ENCODE measurements around the gene SLC7A9.
"Not testable (repeated sequence)": the region's sequence is repeated elsewhere in the genome, so short reads cannot be mapped to it uniquely, and the experiment has no call there.

The SLC7A9 gene

DNA sequence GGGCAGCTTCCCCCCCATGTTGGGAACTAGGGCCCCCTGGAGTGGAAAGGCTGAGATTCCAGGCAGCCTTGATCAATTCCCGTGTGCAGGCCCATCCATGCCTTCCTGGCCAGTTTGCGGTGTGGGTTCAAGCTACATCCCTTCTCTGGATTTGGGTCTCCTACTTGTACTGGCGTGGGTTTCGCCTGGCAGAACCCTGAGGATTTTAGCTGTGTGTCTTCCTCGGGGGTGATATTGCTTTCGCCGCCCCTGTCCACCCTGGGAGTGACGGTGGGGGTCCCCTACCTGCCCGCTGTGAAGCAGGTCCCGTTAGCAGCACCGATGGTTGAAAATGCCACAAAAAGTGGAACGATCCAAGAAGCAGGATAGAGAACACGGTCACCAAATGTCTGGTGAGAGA lies 11.4 kb downstream of the SLC7A9 start:
- no peak overlapping the region for H3K9ac ChIP-seq (ENCODE audit: low read depth in 1 of 2, low read length in 2 of 2)
- H3K36me3 ChIP-seq (ENCODE audit: control insufficient read depth in 1 of 2, insufficient read depth in 2 of 2, low read length in 2 of 2): peaks cover 3 to 11% of the 10 kb centered on the region in 2 donors
- H3K4me1 ChIP-seq (ENCODE audit: control insufficient read depth in 1 of 2, insufficient read depth in 2 of 2, low read length in 2 of 2): no peaks in the 10 kb centered on the region
- H3K9me3 ChIP-seq (ENCODE audit: control insufficient read depth in 1 of 2, low read length in 2 of 2): no peaks in the 10 kb centered on the region
- no peak overlapping the region for H3K4me3 ChIP-seq (ENCODE audit: low read depth in 1 of 2, low read length in 2 of 2)
- no peaks in the 10 kb centered on the region for H3K27me3 ChIP-seq (ENCODE audit: control insufficient read depth in 1 of 2, insufficient read depth in 2 of 2, low read length in 2 of 2)
- H3K27ac ChIP-seq (ENCODE audit: low read depth, low read length): no peak overlapping the region

DNA sequence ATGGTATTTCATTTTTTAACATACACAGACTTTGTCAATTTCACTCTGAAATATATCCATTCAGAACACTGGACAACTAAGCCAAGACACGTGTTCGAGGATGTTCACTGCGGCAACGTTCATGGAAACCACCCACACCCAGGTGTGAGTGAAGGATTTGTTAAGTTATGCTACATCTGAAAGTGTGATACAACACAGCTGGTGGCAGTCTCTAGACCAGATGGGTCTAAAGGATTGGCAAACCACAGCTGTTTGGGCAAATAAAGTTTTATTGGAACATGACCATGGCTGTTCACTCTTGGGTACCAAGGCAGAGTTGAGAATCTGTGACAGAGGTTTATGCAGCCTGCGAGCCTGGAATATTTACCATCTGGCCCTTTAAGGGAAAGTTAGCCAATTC lies 12.0 kb downstream of the SLC7A9 start:
- Histone ChIP-seq H3K4me1 (ENCODE audit: control insufficient read depth in 1 of 2, insufficient read depth in 2 of 2, low read length in 2 of 2) (no peaks in the 10 kb centered on the region), H3K27me3 (ENCODE audit: control insufficient read depth in 1 of 2, insufficient read depth in 2 of 2, low read length in 2 of 2) (no peaks in the 10 kb centered on the region), H3K36me3 (ENCODE audit: control insufficient read depth in 1 of 2, insufficient read depth in 2 of 2, low read length in 2 of 2) (peaks cover 3 to 11% of the 10 kb centered on the region in 2 donors), H3K4me3 (ENCODE audit: low read depth in 1 of 2, low read length in 2 of 2) (no peak overlapping the region), H3K27ac (ENCODE audit: low read depth, low read length) (no peak overlapping the region), H3K9ac (ENCODE audit: low read depth in 1 of 2, low read length in 2 of 2) (no peak overlapping the region), H3K9me3 (ENCODE audit: control insufficient read depth in 1 of 2, low read length in 2 of 2) (no peaks in the 10 kb centered on the region)

DNA sequence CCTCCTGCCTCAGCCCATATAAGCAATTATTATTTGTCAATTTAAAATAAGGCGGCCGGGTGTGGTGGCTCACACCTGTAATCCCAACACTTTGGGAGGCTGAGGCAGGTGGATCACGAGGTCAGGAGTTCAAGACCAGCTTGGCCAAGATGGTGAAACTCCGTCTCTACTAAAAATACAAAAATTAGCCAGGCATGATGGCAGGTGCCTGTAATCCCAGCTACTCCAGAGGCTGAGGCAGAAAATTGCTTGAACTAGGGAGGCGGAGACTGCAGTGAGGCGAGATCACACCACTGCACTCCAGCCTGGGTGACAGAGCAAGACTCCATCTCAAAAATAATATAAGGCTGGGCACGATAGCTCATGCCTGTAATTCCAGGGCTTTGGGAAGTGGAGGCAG lies 12.7 kb downstream of the SLC7A9 start:
- H3K27ac ChIP-seq (ENCODE audit: low read depth, low read length); H3K27me3 ChIP-seq (ENCODE audit: control insufficient read depth in 1 of 2, insufficient read depth in 2 of 2, low read length in 2 of 2); H3K9me3 ChIP-seq (ENCODE audit: control insufficient read depth in 1 of 2, low read length in 2 of 2); H3K9ac ChIP-seq (ENCODE audit: low read depth in 1 of 2, low read length in 2 of 2); H3K4me3 ChIP-seq (ENCODE audit: low read depth in 1 of 2, low read length in 2 of 2); H3K36me3 ChIP-seq (ENCODE audit: control insufficient read depth in 1 of 2, insufficient read depth in 2 of 2, low read length in 2 of 2); H3K4me1 ChIP-seq (ENCODE audit: control insufficient read depth in 1 of 2, insufficient read depth in 2 of 2, low read length in 2 of 2): not testable (repeated sequence)

DNA sequence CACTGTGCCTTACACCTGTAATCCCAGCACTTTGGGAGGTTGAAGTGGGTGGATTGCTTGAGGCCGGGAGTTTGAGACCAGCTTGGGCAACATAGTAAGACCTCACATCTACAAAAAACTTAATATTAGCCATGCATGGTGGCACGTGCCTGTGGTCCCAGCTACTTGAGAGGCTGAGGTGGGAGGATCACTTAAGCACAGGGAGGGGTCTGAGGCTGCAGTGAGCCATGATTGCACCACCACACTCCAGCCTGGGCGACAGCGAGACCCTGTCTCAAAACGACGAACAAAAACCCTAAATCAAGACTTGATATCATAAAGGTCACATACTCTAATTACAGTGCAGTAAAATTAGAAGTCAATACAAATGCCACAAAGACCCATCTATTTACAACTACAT lies 17.4 kb downstream of the SLC7A9 start:
- H3K4me3 ChIP-seq (ENCODE audit: low read depth in 1 of 2, low read length in 2 of 2): no peak overlapping the region
- H3K9me3 ChIP-seq (ENCODE audit: control insufficient read depth in 1 of 2, low read length in 2 of 2): no peaks in the 10 kb centered on the region
- no peaks in the 10 kb centered on the region for H3K4me1 ChIP-seq (ENCODE audit: control insufficient read depth in 1 of 2, insufficient read depth in 2 of 2, low read length in 2 of 2)
- no peaks in the 10 kb centered on the region for H3K27me3 ChIP-seq (ENCODE audit: control insufficient read depth in 1 of 2, insufficient read depth in 2 of 2, low read length in 2 of 2)
- H3K9ac ChIP-seq (ENCODE audit: low read depth in 1 of 2, low read length in 2 of 2): no peak overlapping the region
- no peak overlapping the region for H3K27ac ChIP-seq (ENCODE audit: low read depth, low read length)
- no peaks in the 10 kb centered on the region for H3K36me3 ChIP-seq (ENCODE audit: control insufficient read depth in 1 of 2, insufficient read depth in 2 of 2, low read length in 2 of 2)

DNA sequence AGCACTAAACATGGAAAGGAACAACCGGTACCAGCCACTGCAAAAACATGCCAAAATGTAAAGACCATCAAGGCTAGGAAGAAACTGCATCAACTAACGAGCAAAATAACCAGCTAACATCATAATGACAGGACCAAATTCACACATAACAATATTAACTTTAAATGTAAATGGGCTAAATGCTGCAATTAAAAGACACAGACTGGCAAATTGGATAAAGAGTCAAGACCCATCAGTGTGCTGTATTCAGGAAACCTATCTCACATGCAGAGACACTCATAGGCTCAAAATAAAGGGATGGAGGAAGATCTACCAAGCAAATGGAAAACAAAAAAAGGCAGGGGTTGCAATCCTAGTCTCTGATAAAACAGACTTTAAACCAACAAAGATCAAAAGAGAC lies 21.5 kb downstream of the SLC7A9 start:
- H3K36me3 ChIP-seq (ENCODE audit: control insufficient read depth in 1 of 2, insufficient read depth in 2 of 2, low read length in 2 of 2); H3K27me3 ChIP-seq (ENCODE audit: control insufficient read depth in 1 of 2, insufficient read depth in 2 of 2, low read length in 2 of 2); H3K4me1 ChIP-seq (ENCODE audit: control insufficient read depth in 1 of 2, insufficient read depth in 2 of 2, low read length in 2 of 2); H3K9ac ChIP-seq (ENCODE audit: low read depth in 1 of 2, low read length in 2 of 2); H3K9me3 ChIP-seq (ENCODE audit: control insufficient read depth in 1 of 2, low read length in 2 of 2); H3K4me3 ChIP-seq (ENCODE audit: low read depth in 1 of 2, low read length in 2 of 2); H3K27ac ChIP-seq (ENCODE audit: low read depth, low read length): not testable (repeated sequence)

DNA sequence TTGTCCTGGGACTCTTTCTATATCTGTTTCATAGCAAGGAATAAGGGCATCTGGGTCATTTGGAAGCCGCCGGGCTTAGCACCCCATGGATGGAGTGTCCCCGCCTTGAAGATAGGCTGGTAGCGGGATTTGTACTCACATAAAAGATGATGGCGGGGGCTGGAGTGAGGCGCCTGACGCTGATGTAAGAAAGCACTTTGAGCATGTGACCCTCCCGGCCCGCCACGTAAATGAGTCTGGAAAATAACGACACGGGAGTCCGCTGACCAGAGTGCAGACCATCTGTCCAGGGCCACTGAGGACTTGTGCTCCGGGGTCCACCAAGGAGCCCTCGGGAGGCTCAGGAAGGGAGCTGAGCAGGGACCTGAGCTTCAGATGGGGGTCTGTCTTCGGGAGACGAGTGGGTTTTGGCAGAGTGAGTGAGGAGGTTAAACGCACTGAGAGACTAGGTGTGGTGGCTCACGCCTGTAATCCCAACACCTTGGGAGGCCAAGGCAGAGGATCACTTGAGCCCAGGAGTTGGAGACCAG lies 25.8 kb downstream of the SLC7A9 start:
- Histone ChIP-seq H3K27me3 (ENCODE audit: control insufficient read depth in 1 of 2, insufficient read depth in 2 of 2, low read length in 2 of 2) (no peaks in the 10 kb centered on the region), H3K9me3 (ENCODE audit: control insufficient read depth in 1 of 2, low read length in 2 of 2) (no peaks in the 10 kb centered on the region), H3K9ac (ENCODE audit: low read depth in 1 of 2, low read length in 2 of 2) (no peak overlapping the region), H3K27ac (ENCODE audit: low read depth, low read length) (no peak overlapping the region), H3K4me1 (ENCODE audit: control insufficient read depth in 1 of 2, insufficient read depth in 2 of 2, low read length in 2 of 2) (no peaks in the 10 kb centered on the region), H3K4me3 (ENCODE audit: low read depth in 1 of 2, low read length in 2 of 2) (no peak overlapping the region), H3K36me3 (ENCODE audit: control insufficient read depth in 1 of 2, insufficient read depth in 2 of 2, low read length in 2 of 2) (peaks cover 10 to 12% of the 10 kb centered on the region in 2 donors)

DNA sequence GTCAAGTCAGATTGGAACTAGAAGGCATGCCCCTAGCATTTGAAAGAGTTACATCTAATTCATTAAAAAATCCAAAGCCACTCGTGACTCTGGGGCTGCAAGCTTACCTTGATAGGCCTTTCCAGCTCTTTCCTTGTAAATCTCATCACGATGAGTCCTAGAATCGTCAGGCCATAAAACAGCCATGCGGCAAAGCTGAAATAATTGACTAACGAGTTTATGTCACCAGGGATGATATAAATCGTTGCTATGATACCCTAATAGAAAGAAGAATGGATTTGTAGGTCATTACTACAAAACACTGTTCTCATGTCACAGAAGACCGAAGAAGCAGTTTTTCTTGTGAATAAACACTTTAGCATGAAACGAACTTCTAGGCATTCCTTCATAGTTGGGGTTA lies 27.5 kb downstream of the SLC7A9 start:
- H3K9ac ChIP-seq (ENCODE audit: low read depth in 1 of 2, low read length in 2 of 2): no peak overlapping the region
- H3K27ac ChIP-seq (ENCODE audit: low read depth, low read length): no peak overlapping the region
- H3K9me3 ChIP-seq (ENCODE audit: control insufficient read depth in 1 of 2, low read length in 2 of 2): no peaks in the 10 kb centered on the region
- H3K4me3 ChIP-seq (ENCODE audit: low read depth in 1 of 2, low read length in 2 of 2): no peak overlapping the region
- no peaks in the 10 kb centered on the region for H3K27me3 ChIP-seq (ENCODE audit: control insufficient read depth in 1 of 2, insufficient read depth in 2 of 2, low read length in 2 of 2)
- H3K4me1 ChIP-seq (ENCODE audit: control insufficient read depth in 1 of 2, insufficient read depth in 2 of 2, low read length in 2 of 2): no peaks in the 10 kb centered on the region
- H3K36me3 ChIP-seq (ENCODE audit: control insufficient read depth in 1 of 2, insufficient read depth in 2 of 2, low read length in 2 of 2): peaks cover 10 to 12% of the 10 kb centered on the region in 2 donors

DNA sequence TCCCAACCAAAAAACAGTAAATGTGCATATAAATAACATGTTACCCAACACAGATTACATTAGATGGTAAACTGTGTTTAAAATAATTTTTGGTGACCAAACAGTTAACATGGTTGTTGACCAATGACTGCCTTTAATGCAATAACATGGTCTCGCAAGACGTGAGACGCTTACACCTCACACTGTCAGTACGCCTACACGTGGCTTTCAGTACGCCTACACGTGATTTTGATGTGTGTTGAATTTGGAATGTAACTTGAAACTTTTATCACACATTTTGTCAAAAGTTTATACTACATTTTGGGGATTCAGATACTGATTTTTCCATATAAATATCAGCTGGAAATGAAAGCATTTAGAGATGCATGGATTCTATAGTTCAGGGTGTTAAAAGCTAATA lies 32.0 kb downstream of the SLC7A9 start:
- no peak overlapping the region for H3K4me3 ChIP-seq (ENCODE audit: low read depth in 1 of 2, low read length in 2 of 2)

DNA sequence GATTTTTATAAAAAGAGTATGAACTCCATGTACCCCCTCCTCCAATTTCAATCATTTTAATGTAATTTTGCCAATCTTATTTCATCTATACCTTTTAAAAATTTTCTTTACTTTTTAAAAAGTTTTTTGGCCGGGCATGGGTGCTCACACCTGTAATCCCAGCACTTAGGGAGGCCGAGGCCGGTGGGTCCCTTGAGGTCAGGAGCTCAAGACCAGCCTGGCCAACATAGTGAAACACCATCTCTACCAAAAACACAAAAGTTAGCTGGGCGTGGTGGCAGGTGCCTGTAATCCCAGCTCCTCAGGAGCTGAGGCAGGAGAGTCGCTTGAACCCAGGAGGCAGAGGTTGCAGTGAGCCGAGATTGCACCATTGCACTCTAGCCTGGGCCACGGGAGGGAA lies 36.2 kb downstream of the SLC7A9 start:
- H3K9ac ChIP-seq (ENCODE audit: low read depth in 1 of 2, low read length in 2 of 2); H3K27ac ChIP-seq (ENCODE audit: low read depth, low read length); H3K4me1 ChIP-seq (ENCODE audit: control insufficient read depth in 1 of 2, insufficient read depth in 2 of 2, low read length in 2 of 2); H3K4me3 ChIP-seq (ENCODE audit: low read depth in 1 of 2, low read length in 2 of 2); H3K27me3 ChIP-seq (ENCODE audit: control insufficient read depth in 1 of 2, insufficient read depth in 2 of 2, low read length in 2 of 2); H3K9me3 ChIP-seq (ENCODE audit: control insufficient read depth in 1 of 2, low read length in 2 of 2): not testable (repeated sequence)
- peaks cover 0 to 16% of the 10 kb centered on the region in 2 donors for H3K36me3 ChIP-seq (ENCODE audit: control insufficient read depth in 1 of 2, insufficient read depth in 2 of 2, low read length in 2 of 2)

More for the DNA sequence above, 32.0 kb downstream of the SLC7A9 start:
- Histone ChIP-seq H3K4me1 (ENCODE audit: control insufficient read depth in 1 of 2, insufficient read depth in 2 of 2, low read length in 2 of 2) (no peaks in the 10 kb centered on the region), H3K36me3 (ENCODE audit: control insufficient read depth in 1 of 2, insufficient read depth in 2 of 2, low read length in 2 of 2) (peaks cover 3 to 7% of the 10 kb centered on the region in 2 donors), H3K9ac (ENCODE audit: low read depth in 1 of 2, low read length in 2 of 2) (no peak overlapping the region), H3K27me3 (ENCODE audit: control insufficient read depth in 1 of 2, insufficient read depth in 2 of 2, low read length in 2 of 2) (no peaks in the 10 kb centered on the region), H3K27ac (ENCODE audit: low read depth, low read length) (no peak overlapping the region), H3K9me3 (ENCODE audit: control insufficient read depth in 1 of 2, low read length in 2 of 2) (no peaks in the 10 kb centered on the region)

DNA sequence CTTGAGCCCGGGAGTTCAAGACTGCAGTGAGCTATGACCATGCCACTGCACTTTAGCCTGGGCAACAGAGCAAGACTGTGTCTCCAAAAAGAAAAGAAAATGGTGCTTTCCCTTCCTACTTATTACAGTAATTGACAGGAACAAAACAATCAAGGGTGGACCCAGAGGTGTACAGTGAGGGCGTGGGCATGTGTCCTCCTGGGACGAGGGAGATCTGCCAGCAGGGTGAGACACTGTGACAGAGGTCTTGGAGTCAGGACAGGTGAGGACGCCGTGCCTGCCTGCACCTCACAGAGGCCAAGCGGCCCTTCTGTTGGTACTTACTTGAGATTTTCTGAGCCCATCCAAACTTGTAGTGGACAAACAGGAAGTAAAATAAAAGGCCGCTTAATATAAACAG lies 36.7 kb downstream of the SLC7A9 start:
- H3K9ac ChIP-seq (ENCODE audit: low read depth in 1 of 2, low read length in 2 of 2); H3K4me1 ChIP-seq (ENCODE audit: control insufficient read depth in 1 of 2, insufficient read depth in 2 of 2, low read length in 2 of 2); H3K4me3 ChIP-seq (ENCODE audit: low read depth in 1 of 2, low read length in 2 of 2); H3K27me3 ChIP-seq (ENCODE audit: control insufficient read depth in 1 of 2, insufficient read depth in 2 of 2, low read length in 2 of 2); H3K9me3 ChIP-seq (ENCODE audit: control insufficient read depth in 1 of 2, low read length in 2 of 2); H3K27ac ChIP-seq (ENCODE audit: low read depth, low read length): not testable (repeated sequence)
- H3K36me3 ChIP-seq (ENCODE audit: control insufficient read depth in 1 of 2, insufficient read depth in 2 of 2, low read length in 2 of 2): peaks cover 0 to 17% of the 10 kb centered on the region in 2 donors

DNA sequence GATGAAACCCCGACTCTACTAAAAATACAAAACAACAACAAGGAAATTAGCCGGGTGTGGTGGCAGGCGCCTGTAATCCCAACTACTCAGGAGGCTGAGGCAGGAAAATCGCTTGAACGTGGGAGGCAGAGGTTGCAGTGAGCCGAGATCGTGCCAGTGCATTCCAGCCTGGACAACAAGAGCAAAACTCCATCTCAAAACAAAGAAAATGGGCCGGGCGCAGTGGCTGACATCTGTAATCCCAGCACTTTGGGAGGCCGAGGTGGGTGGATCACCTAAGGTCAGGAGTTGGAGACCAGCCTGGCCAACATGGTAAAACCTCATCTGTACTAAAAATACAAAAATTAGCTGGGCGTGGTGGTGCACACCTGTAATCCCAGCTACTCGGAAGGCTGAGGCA lies 37.5 kb downstream of the SLC7A9 start:
- not testable (repeated sequence) for H3K4me3 ChIP-seq (ENCODE audit: low read depth in 1 of 2, low read length in 2 of 2); H3K9me3 ChIP-seq (ENCODE audit: control insufficient read depth in 1 of 2, low read length in 2 of 2); H3K9ac ChIP-seq (ENCODE audit: low read depth in 1 of 2, low read length in 2 of 2); H3K27me3 ChIP-seq (ENCODE audit: control insufficient read depth in 1 of 2, insufficient read depth in 2 of 2, low read length in 2 of 2); H3K4me1 ChIP-seq (ENCODE audit: control insufficient read depth in 1 of 2, insufficient read depth in 2 of 2, low read length in 2 of 2); H3K27ac ChIP-seq (ENCODE audit: low read depth, low read length)
- H3K36me3 ChIP-seq (ENCODE audit: control insufficient read depth in 1 of 2, insufficient read depth in 2 of 2, low read length in 2 of 2): peaks cover 0 to 17% of the 10 kb centered on the region in 2 donors
